Retinal pigment epithelial cell (primary cell): ENCODE measurements around the gene PADI6.

ENCODE experiments used
- DNase-seq: peaks from one replicate; pipeline ENCODE4 v3.0.0-alpha.2; 2010; ENCODE audit warnings: low read depth
- H3K4me3 ChIP-seq: 2 replicates; pipeline ENCODE4 v1.5.1; 2011; ENCODE audit warnings: mild to moderate bottlenecking, low read length, control low read depth, moderate library complexity
- CTCF ChIP-seq: conservative IDR thresholded peaks from 2 replicates; pipeline ENCODE4 v1.5.1; 2011; ENCODE audit warnings: low read depth, low read length, control low read depth, inconsistent platforms

The PADI6 gene

GRCh38 chr1:17356387-17357026 is 15.5 kb upstream of the PADI6 start:
- no peak for TF ChIP-seq CTCF
- no peak overlapping the region for H3K4me3 ChIP-seq
- no peak for DNase-seq

GRCh38 chr1:17358557-17358956 is 13.4 kb upstream of the PADI6 start:
- no peak for DNase-seq
- TF ChIP-seq CTCF, result no peak
- H3K4me3 ChIP-seq, result no peak overlapping the region

- no peak for DNase-seq
- no peak for TF ChIP-seq CTCF
- no peak overlapping the region for H3K4me3 ChIP-seq
Observed at GRCh38 chr1:17359031-17359430, 13.0 kb upstream of the PADI6 start.

- no peak for DNase-seq
- TF ChIP-seq CTCF, result no peak
- H3K4me3 ChIP-seq, result no peak overlapping the region
Observed at GRCh38 chr1:17359808-17360207, 12.2 kb upstream of the PADI6 start.

- DNase-seq, result no peak
- H3K4me3 ChIP-seq, result no peak overlapping the region
- no peak for TF ChIP-seq CTCF
Observed at GRCh38 chr1:17360272-17360956, 11.6 kb upstream of the PADI6 start.

- no peak overlapping the region for H3K4me3 ChIP-seq
- no peak for TF ChIP-seq CTCF
- no peak for DNase-seq
Observed at GRCh38 chr1:17361687-17362086, 10.3 kb upstream of the PADI6 start.

GRCh38 chr1:17363351-17363750 is 8.6 kb upstream of the PADI6 start:
- DNase-seq, result no peak
- no peak for TF ChIP-seq CTCF
- H3K4me3 ChIP-seq, result no peak overlapping the region
